Measurements from ENCODE around the gene KIF3B. TPM values are rescaled to one million over a fixed set of nuclear protein-coding genes. Genes with fewer than 3 reads are reported as not detected.
A peak's percentile ranks its signal among the peaks of the same experiment; 100 is the strongest.

KIF3B gene
- total RNA-seq, 1 experiment from 2014 or later: 20.0 TPM

- Histone ChIP-seq H3K9me2 (replicated peaks; ENCODE audit: low read length) (no peaks in the 10 kb centered on the region), H3F3A (ENCODE audit: low read length, unreplicated experiment) (peaks cover 7% of the 10 kb centered on the region), H3K4me2 (ENCODE audit: low read length) (no peak overlapping the region), H3K27me3 (ENCODE audit: low read length) (no peaks in the 10 kb centered on the region), H3K27ac (ENCODE audit: low read length) (peak overlapping the region; percentile 21), H2AFZ (ENCODE audit: low read length) (no peak overlapping the region), H3K9ac (ENCODE audit: low read length) (no peak overlapping the region), H3K79me2 (ENCODE audit: low read length) (peaks cover 21% of the 10 kb centered on the region; the same call in 1 of the 2 replicates), H3K9me3 (ENCODE audit: low read length) (no peaks in the 10 kb centered on the region), H3K4me1 (ENCODE audit: insufficient read depth, low read length) (peaks cover 14% of the 10 kb centered on the region), H3K36me3 (ENCODE audit: low read depth, low read length) (peaks cover 4% of the 10 kb centered on the region; the same call in 1 of the 2 replicates), H4K20me1 (ENCODE audit: low read length) (no peaks in the 10 kb centered on the region), H3K4me3 (ENCODE audit: low read length) (no peak overlapping the region)
- ChIA-PET POLR2A (ENCODE audit: unreplicated experiment) (no interaction called here), CTCF (interaction anchor here (0.5 kb wide), 1 partner anchor 105 kb away, joined by 3 read pairs; no protein-coding TSS in a partner anchor)
- peak; percentile 63 for DNase-seq
- intact Hi-C loops (cut with micrococcal nuclease): no loop called here
- ATAC-seq: peak; percentile 84
- no TSS peak for BruUV-seq (replicated peaks)
- TF ChIP-seq EZH2 (IDR thresholded peaks at IDR 0.05; ENCODE audit: low read length, unreplicated experiment): no peak
- TF ChIP-seq EZH2phosphoT487 (IDR thresholded peaks at IDR 0.05; ENCODE audit: borderline replicate concordance, low read length): no peak
- no peak for TF ChIP-seq CTCF (conservative IDR thresholded peaks at IDR 0.05; ENCODE audit: low read depth, low read length)
These were observed 8.3 kb downstream of the KIF3B start for GRCh38 chr20:32285621-32286371.

GRCh38 chr20:32287231-32287638, 9.8 kb downstream of the KIF3B start:
- Histone ChIP-seq H3K4me1 (ENCODE audit: insufficient read depth, low read length) (peaks cover 14% of the 10 kb centered on the region), H3K4me3 (ENCODE audit: low read length) (no peak overlapping the region), H2AFZ (ENCODE audit: low read length) (no peak overlapping the region), H3K9me3 (ENCODE audit: low read length) (no peaks in the 10 kb centered on the region), H3F3A (ENCODE audit: low read length, unreplicated experiment) (peaks cover 7% of the 10 kb centered on the region), H3K79me2 (ENCODE audit: low read length) (peaks cover 17% of the 10 kb centered on the region; the same call in 1 of the 2 replicates), H4K20me1 (ENCODE audit: low read length) (no peaks in the 10 kb centered on the region), H3K4me2 (ENCODE audit: low read length) (no peak overlapping the region), H3K27me3 (ENCODE audit: low read length) (no peaks in the 10 kb centered on the region), H3K9ac (ENCODE audit: low read length) (no peak overlapping the region), H3K9me2 (replicated peaks; ENCODE audit: low read length) (no peaks in the 10 kb centered on the region), H3K27ac (ENCODE audit: low read length) (no peak overlapping the region), H3K36me3 (ENCODE audit: low read depth, low read length) (no peaks in the 10 kb centered on the region; the same call in 1 of the 2 replicates)
- ChIA-PET POLR2A (ENCODE audit: unreplicated experiment) (no interaction called here), CTCF (no interaction called here)
- ATAC-seq: no peak
- DNase-seq: no peak
- no TSS peak for BruUV-seq (replicated peaks)
- intact Hi-C loops (cut with micrococcal nuclease): no loop called here
- TF ChIP-seq CTCF (conservative IDR thresholded peaks at IDR 0.05; ENCODE audit: low read depth, low read length): no peak
- TF ChIP-seq EZH2 (IDR thresholded peaks at IDR 0.05; ENCODE audit: low read length, unreplicated experiment): no peak
- TF ChIP-seq EZH2phosphoT487 (IDR thresholded peaks at IDR 0.05; ENCODE audit: borderline replicate concordance, low read length): no peak
